ENCODE data around the gene NIBAN1. TPM values are rescaled to one million over a fixed set of nuclear protein-coding genes. Genes with fewer than 3 reads are reported as not detected.
"Not testable (repeated sequence)": the region's sequence is repeated elsewhere in the genome, so short reads cannot be mapped to it uniquely, and the experiment has no call there.

NIBAN1 gene, protein sequence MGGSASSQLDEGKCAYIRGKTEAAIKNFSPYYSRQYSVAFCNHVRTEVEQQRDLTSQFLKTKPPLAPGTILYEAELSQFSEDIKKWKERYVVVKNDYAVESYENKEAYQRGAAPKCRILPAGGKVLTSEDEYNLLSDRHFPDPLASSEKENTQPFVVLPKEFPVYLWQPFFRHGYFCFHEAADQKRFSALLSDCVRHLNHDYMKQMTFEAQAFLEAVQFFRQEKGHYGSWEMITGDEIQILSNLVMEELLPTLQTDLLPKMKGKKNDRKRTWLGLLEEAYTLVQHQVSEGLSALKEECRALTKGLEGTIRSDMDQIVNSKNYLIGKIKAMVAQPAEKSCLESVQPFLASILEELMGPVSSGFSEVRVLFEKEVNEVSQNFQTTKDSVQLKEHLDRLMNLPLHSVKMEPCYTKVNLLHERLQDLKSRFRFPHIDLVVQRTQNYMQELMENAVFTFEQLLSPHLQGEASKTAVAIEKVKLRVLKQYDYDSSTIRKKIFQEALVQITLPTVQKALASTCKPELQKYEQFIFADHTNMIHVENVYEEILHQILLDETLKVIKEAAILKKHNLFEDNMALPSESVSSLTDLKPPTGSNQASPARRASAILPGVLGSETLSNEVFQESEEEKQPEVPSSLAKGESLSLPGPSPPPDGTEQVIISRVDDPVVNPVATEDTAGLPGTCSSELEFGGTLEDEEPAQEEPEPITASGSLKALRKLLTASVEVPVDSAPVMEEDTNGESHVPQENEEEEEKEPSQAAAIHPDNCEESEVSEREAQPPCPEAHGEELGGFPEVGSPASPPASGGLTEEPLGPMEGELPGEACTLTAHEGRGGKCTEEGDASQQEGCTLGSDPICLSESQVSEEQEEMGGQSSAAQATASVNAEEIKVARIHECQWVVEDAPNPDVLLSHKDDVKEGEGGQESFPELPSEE
- 10 to 100 TPM; 14.7 to 27.4 TPM for polyA plus RNA-seq

DNA sequence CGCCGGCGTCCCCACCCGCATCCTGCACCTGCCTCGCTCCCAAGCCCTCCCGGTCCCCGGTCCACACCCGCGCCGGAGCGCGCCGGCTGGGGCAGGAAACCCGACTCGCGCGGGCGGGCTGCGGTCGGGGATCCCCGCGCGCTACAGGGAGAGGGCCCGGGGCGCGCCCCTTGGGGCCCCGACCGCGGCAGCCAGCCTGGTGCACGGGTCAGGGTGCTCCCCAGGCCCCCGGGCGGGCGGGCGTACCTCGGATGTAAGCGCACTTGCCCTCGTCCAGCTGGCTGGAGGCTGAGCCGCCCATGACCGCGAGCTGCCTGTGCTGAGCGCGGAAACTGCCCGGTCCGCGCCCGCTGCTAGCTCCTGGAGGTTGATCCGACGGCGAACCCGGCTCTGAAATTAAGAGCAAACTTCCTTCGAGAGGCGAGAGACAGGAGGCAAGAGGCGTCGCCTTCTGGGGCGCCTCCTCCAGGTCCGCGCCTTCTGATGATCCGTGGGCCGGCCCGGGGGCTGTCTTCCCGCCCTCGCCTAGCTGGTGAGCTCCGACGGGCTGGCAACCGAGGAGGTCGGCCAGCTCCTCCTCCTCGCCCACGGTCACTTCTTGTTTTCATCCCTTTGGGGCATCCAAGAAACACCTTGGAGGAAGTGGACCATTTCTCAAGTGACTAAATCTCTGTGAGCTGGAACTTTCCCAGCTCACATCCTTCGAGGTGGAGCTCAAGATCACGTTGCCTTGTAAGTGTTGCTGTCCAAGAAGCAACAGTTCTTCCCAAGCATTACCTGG is at the start of gene NIBAN1:
TSS of gene NIBAN1 (minus strand) at position 453 of the 781 bp plus-strand sequence. CDS start at position 301, 152 bp downstream.
- Histone ChIP-seq H3K36me3 (ENCODE audit: control insufficient read depth in 2 of 2, insufficient read depth in 2 of 2, low read length in 1 of 2) (no peaks in the 10 kb centered on the region), H3K4me3 (ENCODE audit: low read depth in 1 of 2, low read length in 2 of 2) (peak within 1 kb of the TSS; percentile 72 to 74), H3K27me3 (ENCODE audit: control insufficient read depth in 1 of 2, insufficient read depth in 2 of 2, low read length in 2 of 2) (no peaks in the 10 kb centered on the region), H3K27ac (ENCODE audit: low read depth in 2 of 2, low read length in 1 of 2) (peak within 1 kb of the TSS; percentile 74 to 80), H3K4me1 (ENCODE audit: control insufficient read depth in 2 of 2, insufficient read depth in 2 of 2, low read length in 1 of 2) (peaks cover 0 to 2% of the 10 kb centered on the region in 2 donors), H3K9me3 (ENCODE audit: control insufficient read depth in 2 of 2, insufficient read depth in 1 of 2, low read depth in 1 of 2, low read length in 1 of 2) (no peaks in the 10 kb centered on the region)
- whole genome bisulfite sequencing, 2 donors: 1% methylated on average over 62 to 70 of the region's 70 CpGs

DNA sequence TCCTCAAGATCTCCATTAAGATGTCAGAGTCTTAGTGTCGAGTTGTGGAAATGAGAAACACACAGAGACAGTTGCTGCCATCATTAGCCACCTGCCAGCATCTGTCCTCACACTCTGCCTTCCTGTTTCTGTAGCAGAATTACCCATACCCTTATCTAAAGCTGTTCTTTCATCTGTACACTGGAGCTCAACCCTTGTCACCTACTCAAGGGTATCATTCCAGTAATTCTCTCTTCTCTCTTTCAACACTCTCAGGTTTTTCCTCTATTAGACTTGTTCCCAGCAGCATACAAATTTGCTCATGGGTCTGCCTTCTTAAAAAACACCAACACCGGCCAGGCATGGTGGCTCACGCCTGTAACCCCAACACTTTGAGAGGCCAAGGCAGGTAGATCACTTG is 43.7 kb upstream of the NIBAN1 start:
- 88 to 93% methylated on average over 3 of the region's 3 CpGs for WGBS, 2 donors
- peaks cover 0 to 2% of the 10 kb centered on the region in 2 donors for H3K4me1 ChIP-seq (ENCODE audit: control insufficient read depth in 2 of 2, insufficient read depth in 2 of 2, low read length in 1 of 2)
- no peaks in the 10 kb centered on the region for H3K9me3 ChIP-seq (ENCODE audit: control insufficient read depth in 2 of 2, insufficient read depth in 1 of 2, low read depth in 1 of 2, low read length in 1 of 2)
- H3K27ac ChIP-seq (ENCODE audit: low read depth in 2 of 2, low read length in 1 of 2): no peak overlapping the region
- no peak overlapping the region for H3K4me3 ChIP-seq (ENCODE audit: low read depth in 1 of 2, low read length in 2 of 2)
- no peaks in the 10 kb centered on the region for H3K27me3 ChIP-seq (ENCODE audit: control insufficient read depth in 1 of 2, insufficient read depth in 2 of 2, low read length in 2 of 2)
- no peaks in the 10 kb centered on the region for H3K36me3 ChIP-seq (ENCODE audit: control insufficient read depth in 2 of 2, insufficient read depth in 2 of 2, low read length in 1 of 2)

DNA sequence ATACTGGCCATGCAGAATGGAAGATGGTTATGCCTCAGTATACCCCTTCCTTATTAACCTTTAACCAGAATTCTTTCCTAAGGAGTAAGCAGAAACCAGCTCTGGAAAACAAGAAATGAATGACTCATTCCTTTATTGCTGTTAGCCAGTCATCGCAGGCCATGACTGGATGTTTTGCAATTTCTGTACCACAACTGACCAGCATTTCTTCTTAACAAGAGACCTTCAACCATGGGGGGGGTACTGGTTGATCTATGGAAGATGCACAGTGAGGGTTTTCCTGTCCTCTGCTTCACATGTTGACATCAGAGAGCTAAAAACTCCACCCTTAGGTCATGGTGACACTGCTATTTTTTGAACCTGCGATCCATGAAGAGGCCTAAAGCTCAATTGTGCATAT is 43.0 kb upstream of the NIBAN1 start:
- no peak overlapping the region for H3K27ac ChIP-seq (ENCODE audit: low read depth in 2 of 2, low read length in 1 of 2)
- no peaks in the 10 kb centered on the region for H3K36me3 ChIP-seq (ENCODE audit: control insufficient read depth in 2 of 2, insufficient read depth in 2 of 2, low read length in 1 of 2)
- WGBS, 2 donors: 67 to 77% methylated on average over 2 of the region's 2 CpGs
- no peaks in the 10 kb centered on the region for H3K27me3 ChIP-seq (ENCODE audit: control insufficient read depth in 1 of 2, insufficient read depth in 2 of 2, low read length in 2 of 2)
- peaks cover 0 to 2% of the 10 kb centered on the region in 2 donors for H3K4me1 ChIP-seq (ENCODE audit: control insufficient read depth in 2 of 2, insufficient read depth in 2 of 2, low read length in 1 of 2)
- no peaks in the 10 kb centered on the region for H3K9me3 ChIP-seq (ENCODE audit: control insufficient read depth in 2 of 2, insufficient read depth in 1 of 2, low read depth in 1 of 2, low read length in 1 of 2)
- H3K4me3 ChIP-seq (ENCODE audit: low read depth in 1 of 2, low read length in 2 of 2): no peak overlapping the region

DNA sequence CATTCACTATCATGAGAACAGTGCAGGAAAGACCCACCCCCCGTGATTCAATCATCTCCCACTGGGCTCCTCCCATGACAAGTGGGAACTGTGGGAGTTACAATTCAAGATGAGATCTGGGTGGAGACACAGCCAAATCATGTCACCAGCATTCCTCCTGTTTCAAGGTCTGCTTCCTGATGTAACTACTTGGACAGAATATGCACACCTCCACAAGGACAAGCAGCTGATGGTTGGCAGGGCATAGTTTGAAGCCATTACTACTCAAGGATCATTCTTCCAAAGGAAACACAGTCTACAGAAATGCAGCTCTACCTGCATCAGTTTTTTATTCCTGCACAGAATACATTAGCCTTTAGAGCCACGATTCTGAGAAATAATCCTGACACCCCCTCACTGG is 42.6 kb upstream of the NIBAN1 start:
- Histone ChIP-seq H3K4me1 (ENCODE audit: control insufficient read depth in 2 of 2, insufficient read depth in 2 of 2, low read length in 1 of 2) (peaks cover 0 to 2% of the 10 kb centered on the region in 2 donors), H3K9me3 (ENCODE audit: control insufficient read depth in 2 of 2, insufficient read depth in 1 of 2, low read depth in 1 of 2, low read length in 1 of 2) (no peaks in the 10 kb centered on the region), H3K4me3 (ENCODE audit: low read depth in 1 of 2, low read length in 2 of 2) (no peak overlapping the region), H3K27ac (ENCODE audit: low read depth in 2 of 2, low read length in 1 of 2) (no peak overlapping the region), H3K27me3 (ENCODE audit: control insufficient read depth in 1 of 2, insufficient read depth in 2 of 2, low read length in 2 of 2) (no peaks in the 10 kb centered on the region), H3K36me3 (ENCODE audit: control insufficient read depth in 2 of 2, insufficient read depth in 2 of 2, low read length in 1 of 2) (no peaks in the 10 kb centered on the region)
- WGBS, 2 donors: 72 to 76% methylated on average over 2 of the region's 2 CpGs

DNA sequence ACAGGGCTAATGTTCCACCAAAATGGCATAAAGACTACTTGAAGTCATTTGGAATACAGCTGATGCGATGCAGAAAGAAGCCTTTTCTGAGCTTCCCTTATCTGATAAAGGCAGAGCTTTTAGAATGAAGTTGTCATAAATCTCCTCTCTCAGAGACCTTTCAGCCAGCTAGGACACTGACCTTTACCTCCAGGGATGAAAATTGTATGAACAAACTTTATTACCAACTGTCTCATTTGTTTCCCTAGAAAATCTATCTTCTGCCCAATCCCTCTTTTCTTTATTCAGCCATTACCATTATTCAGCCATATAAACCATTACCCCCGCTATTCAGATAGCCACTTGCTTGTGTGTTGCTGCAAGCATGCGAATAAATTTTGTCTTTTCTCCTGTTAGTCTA is 41.3 kb upstream of the NIBAN1 start:
- Histone ChIP-seq H3K36me3 (ENCODE audit: control insufficient read depth in 2 of 2, insufficient read depth in 2 of 2, low read length in 1 of 2) (no peaks in the 10 kb centered on the region), H3K4me1 (ENCODE audit: control insufficient read depth in 2 of 2, insufficient read depth in 2 of 2, low read length in 1 of 2) (peaks cover 0 to 2% of the 10 kb centered on the region in 2 donors), H3K27ac (ENCODE audit: low read depth in 2 of 2, low read length in 1 of 2) (no peak overlapping the region), H3K27me3 (ENCODE audit: control insufficient read depth in 1 of 2, insufficient read depth in 2 of 2, low read length in 2 of 2) (no peaks in the 10 kb centered on the region), H3K4me3 (ENCODE audit: low read depth in 1 of 2, low read length in 2 of 2) (no peak overlapping the region), H3K9me3 (ENCODE audit: control insufficient read depth in 2 of 2, insufficient read depth in 1 of 2, low read depth in 1 of 2, low read length in 1 of 2) (no peaks in the 10 kb centered on the region)
- 92 to 97% methylated on average over 3 of the region's 3 CpGs for WGBS, 2 donors

DNA sequence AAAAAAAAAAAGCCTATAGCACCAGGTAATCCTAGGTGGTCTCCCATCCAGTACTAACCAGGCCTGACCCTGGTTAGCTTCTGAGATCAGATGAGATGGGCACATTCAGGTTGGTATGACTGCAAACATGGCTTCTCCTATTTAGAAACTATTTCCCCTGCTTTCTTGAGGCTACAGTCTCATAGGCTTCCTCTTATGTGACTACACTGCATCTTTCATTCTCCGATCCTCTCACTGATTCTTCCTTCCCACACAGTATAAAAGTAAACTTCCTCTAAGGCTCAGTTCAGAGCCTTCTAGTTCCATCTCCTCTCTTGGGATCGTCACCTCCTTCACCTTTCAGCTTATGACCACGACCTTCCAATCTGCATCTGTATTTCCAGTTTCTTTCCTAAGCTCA is 40.6 kb upstream of the NIBAN1 start:
- Histone ChIP-seq H3K27me3 (ENCODE audit: control insufficient read depth in 1 of 2, insufficient read depth in 2 of 2, low read length in 2 of 2) (no peaks in the 10 kb centered on the region), H3K36me3 (ENCODE audit: control insufficient read depth in 2 of 2, insufficient read depth in 2 of 2, low read length in 1 of 2) (no peaks in the 10 kb centered on the region), H3K4me3 (ENCODE audit: low read depth in 1 of 2, low read length in 2 of 2) (no peak overlapping the region), H3K9me3 (ENCODE audit: control insufficient read depth in 2 of 2, insufficient read depth in 1 of 2, low read depth in 1 of 2, low read length in 1 of 2) (no peaks in the 10 kb centered on the region), H3K4me1 (ENCODE audit: control insufficient read depth in 2 of 2, insufficient read depth in 2 of 2, low read length in 1 of 2) (peaks cover 0 to 2% of the 10 kb centered on the region in 2 donors), H3K27ac (ENCODE audit: low read depth in 2 of 2, low read length in 1 of 2) (no peak overlapping the region)
- 79 to 83% methylated on average over 3 of the region's 3 CpGs for WGBS, 2 donors

DNA sequence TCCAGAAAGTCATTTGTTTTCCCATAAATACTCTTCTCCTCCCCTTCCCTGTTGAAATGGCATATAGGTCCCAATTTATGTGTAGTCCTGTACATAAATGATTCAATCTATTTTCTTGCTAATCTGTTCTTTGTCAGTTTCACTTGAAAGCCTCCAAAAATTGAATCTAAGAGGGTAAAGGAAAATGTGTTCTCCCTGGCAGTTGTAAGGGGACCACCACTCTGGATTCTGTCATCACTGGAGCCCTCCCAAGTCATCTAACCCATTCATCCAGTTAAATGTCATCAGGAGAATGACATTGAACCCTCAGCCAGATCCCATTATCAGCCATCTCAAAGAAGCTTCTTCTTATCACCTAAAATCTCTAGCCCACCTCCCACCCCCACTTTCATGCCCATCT is 36.1 kb upstream of the NIBAN1 start:
- Histone ChIP-seq H3K27ac (ENCODE audit: low read depth in 2 of 2, low read length in 1 of 2) (no peak overlapping the region), H3K4me1 (ENCODE audit: control insufficient read depth in 2 of 2, insufficient read depth in 2 of 2, low read length in 1 of 2) (no peaks in the 10 kb centered on the region), H3K9me3 (ENCODE audit: control insufficient read depth in 2 of 2, insufficient read depth in 1 of 2, low read depth in 1 of 2, low read length in 1 of 2) (no peaks in the 10 kb centered on the region), H3K4me3 (ENCODE audit: low read depth in 1 of 2, low read length in 2 of 2) (no peak overlapping the region), H3K36me3 (ENCODE audit: control insufficient read depth in 2 of 2, insufficient read depth in 2 of 2, low read length in 1 of 2) (no peaks in the 10 kb centered on the region), H3K27me3 (ENCODE audit: control insufficient read depth in 1 of 2, insufficient read depth in 2 of 2, low read length in 2 of 2) (no peaks in the 10 kb centered on the region)

DNA sequence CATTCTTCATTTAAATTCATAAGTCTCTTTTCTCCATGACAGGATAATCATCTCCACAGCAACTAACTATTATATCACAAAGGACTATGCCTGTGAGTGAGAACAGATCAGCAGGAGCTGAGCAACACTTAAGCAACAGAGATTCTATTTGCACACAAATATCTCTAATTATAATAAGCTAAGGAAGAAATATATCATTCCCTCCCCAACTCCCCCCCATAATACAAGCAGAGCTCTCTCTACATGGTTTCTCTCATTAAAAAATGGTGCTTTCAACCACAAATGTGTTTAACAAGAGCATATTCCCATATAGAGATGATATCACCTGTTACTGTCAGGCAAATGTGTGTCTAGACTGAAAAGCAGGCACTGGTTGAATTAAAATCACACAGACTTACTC is 34.5 kb upstream of the NIBAN1 start:
- Histone ChIP-seq H3K9me3 (ENCODE audit: control insufficient read depth in 2 of 2, insufficient read depth in 1 of 2, low read depth in 1 of 2, low read length in 1 of 2) (no peaks in the 10 kb centered on the region), H3K4me3 (ENCODE audit: low read depth in 1 of 2, low read length in 2 of 2) (no peak overlapping the region), H3K27ac (ENCODE audit: low read depth in 2 of 2, low read length in 1 of 2) (no peak overlapping the region), H3K27me3 (ENCODE audit: control insufficient read depth in 1 of 2, insufficient read depth in 2 of 2, low read length in 2 of 2) (no peaks in the 10 kb centered on the region), H3K36me3 (ENCODE audit: control insufficient read depth in 2 of 2, insufficient read depth in 2 of 2, low read length in 1 of 2) (no peaks in the 10 kb centered on the region), H3K4me1 (ENCODE audit: control insufficient read depth in 2 of 2, insufficient read depth in 2 of 2, low read length in 1 of 2) (no peaks in the 10 kb centered on the region)

DNA sequence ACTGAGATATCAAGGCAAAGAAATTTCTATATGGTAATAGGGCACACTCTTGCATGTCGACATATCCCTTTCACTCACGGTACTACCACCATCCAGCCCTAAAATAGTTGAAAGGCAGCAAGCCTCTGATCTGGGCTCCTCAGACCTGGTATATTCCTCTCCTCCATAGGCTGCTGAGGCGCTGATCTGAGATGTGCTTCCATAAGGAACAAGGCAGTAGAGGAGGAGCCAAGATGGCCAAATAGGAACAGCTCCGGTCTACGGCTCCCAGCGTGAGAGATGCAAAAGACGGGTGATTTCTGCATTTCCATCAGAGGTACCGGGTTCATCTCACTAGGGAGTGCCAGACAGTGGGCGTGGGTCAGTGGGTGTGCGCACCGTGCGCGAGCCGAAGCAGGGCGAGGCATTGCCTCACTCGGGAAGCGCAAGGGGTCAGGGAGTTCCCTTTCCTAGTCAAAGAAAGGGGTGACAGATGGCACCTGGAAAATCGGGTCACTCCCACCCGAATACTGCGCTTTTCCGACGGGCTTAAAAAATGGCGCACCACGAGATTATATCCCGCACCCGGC is 27.1 kb upstream of the NIBAN1 start:
- not testable (repeated sequence) for H3K27me3 ChIP-seq (ENCODE audit: control insufficient read depth in 1 of 2, insufficient read depth in 2 of 2, low read length in 2 of 2); H3K4me1 ChIP-seq (ENCODE audit: control insufficient read depth in 2 of 2, insufficient read depth in 2 of 2, low read length in 1 of 2); H3K9me3 ChIP-seq (ENCODE audit: control insufficient read depth in 2 of 2, insufficient read depth in 1 of 2, low read depth in 1 of 2, low read length in 1 of 2); H3K4me3 ChIP-seq (ENCODE audit: low read depth in 1 of 2, low read length in 2 of 2); H3K36me3 ChIP-seq (ENCODE audit: control insufficient read depth in 2 of 2, insufficient read depth in 2 of 2, low read length in 1 of 2); H3K27ac ChIP-seq (ENCODE audit: low read depth in 2 of 2, low read length in 1 of 2)
- WGBS, 2 donors: 93 to 95% methylated on average over 20 to 26 of the region's 26 CpGs

Data from esophagus (tissue), 2 donors.